ENCODE data around the gene SMIM30. TPM values are rescaled to one million over a fixed set of nuclear protein-coding genes. Genes with fewer than 3 reads are reported as not detected.

The SMIM30 gene, protein sequence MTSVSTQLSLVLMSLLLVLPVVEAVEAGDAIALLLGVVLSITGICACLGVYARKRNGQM
- total RNA-seq (2021; ENCODE audit: unreplicated experiment) (55.8 TPM), Bru-seq, nascent RNA (percentile 97 among the genes with signal in this experiment), BruChase-seq, experiment 1, labeled RNA remaining after a 6-hour chase (percentile 98 among the genes with signal in this experiment), BruChase-seq, experiment 2, labeled RNA remaining after a 2-hour chase (percentile 97 among the genes with signal in this experiment)
- polyA plus RNA-seq (2012), result 18.2 and 26.3 TPM in 2 replicates
- long read RNA-seq, transcript SMIM30-201 (3 exons, 1,070 nt), result major isoform, 11 of 23 reads
- long read RNA-seq, partial matches to known transcripts, result 0 of 23 reads
- long read RNA-seq, other reads (novel, unspliced or antisense), result 11 of 23 reads

DNA sequence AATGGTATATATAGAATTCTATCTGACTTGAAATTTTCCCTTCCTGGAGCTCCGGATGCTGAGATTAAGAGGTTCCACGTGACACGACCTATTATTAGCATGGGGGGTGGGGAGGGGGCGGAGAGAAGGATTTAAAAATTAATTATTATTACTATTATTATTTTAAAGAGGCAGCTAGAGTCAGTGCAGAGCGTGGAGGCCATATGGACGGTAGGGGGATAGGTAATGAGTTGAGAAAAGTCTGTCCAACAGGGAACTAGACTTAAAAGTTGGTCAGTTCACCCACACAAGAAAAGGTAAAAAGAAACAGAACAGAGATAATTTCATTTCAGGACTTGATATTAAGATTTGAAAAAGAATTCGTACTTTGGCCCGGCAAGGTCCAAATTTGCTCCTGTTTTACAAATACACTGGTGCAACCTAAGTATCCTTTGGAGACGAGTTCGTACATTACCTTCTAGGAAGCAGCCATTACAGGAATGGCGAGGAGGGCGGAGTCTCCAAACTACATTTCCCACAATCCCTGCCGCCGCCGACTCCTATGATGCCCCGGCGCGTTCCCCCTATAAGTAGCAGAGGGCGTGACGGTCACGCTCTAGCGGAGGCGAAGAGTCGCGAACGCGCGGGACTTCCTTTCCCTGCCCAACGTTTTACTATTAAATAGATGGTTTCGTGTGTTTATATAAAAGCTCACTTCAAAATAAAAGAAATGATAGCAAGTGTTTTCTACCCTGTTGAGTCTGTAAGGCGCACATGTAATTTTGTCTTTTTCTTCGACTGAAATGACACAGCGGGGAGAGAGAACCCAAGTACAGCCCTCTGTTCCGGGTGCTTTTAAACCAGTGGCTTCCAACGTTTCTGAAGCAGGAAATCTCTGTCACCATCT, at the start of gene SMIM30:
SMIM30 (minus strand) TSS at position 481 of the 886 bp plus-strand sequence. CDS start 976 bp downstream, outside the sequence.
- H3K27ac ChIP-seq (ENCODE audit: low read depth, low read length), result no peak within 1 kb of the TSS; the same call in 1 of the 2 replicates
- peaks cover 0 to 11% of the 10 kb centered on the region in 2 experiments; a peak in 2 of 4 replicates for H3K4me1 ChIP-seq (ENCODE audit: control insufficient read depth in 1 of 2, insufficient read depth in 2 of 2, low read length in 2 of 2)
- peaks cover 8 to 9% of the 10 kb centered on the region in 2 experiments; a peak in 2 of 4 replicates for H3K36me3 ChIP-seq (ENCODE audit: control insufficient read depth in 1 of 2, insufficient read depth in 2 of 2, low read length in 2 of 2)
- H3K4me3 ChIP-seq (replicated peaks in 1 of 2; ENCODE audit: low read depth in 1 of 2, low read length in 2 of 2), result peak within 1 kb of the TSS; percentile 79 to 83
- H3K9me3 ChIP-seq (ENCODE audit: control insufficient read depth in 1 of 2, insufficient read depth in 1 of 2, low read depth in 1 of 2, low read length in 2 of 2), result no peaks in the 10 kb centered on the region
- ChIA-PET POLR2A (interaction anchor here (0.6 to 0.7 kb wide), 2 partner anchors 18 to 238 kb away, joined by 4 read pairs; no protein-coding TSS in a partner anchor), CTCF (no interaction called here), RAD21 (ENCODE audit: low non-redundant PET in 1 of 2, low total read pairs in 2 of 2, uncharacterized antibody in 2 of 2, unreplicated experiment in 2 of 2) (no interaction called here)
- intact Hi-C loops (cut with micrococcal nuclease), result no loop called here
- H3K27me3 ChIP-seq (ENCODE audit: insufficient read depth, low read length), result no peaks in the 10 kb centered on the region
- DNase-seq (ENCODE audit: low read depth, low spot score) (peak; percentile 70), ATAC-seq (peak; percentile 99)
- H3K4me2 ChIP-seq (ENCODE audit: low read length), result peak within 1 kb of the TSS; percentile 73
- BruUV-seq (replicated peaks), result TSS peak; percentile 78
- peak; percentile 74 for TF ChIP-seq EGR1 (IDR thresholded peaks at IDR 0.05; ENCODE audit: low read depth)
- TF ChIP-seq POLR2A (IDR thresholded peaks at IDR 0.05; ENCODE audit: borderline replicate concordance, extremely low read depth, insufficient read depth, insufficient read length), result peak; percentile 85
- TF ChIP-seq, protein P1, sequence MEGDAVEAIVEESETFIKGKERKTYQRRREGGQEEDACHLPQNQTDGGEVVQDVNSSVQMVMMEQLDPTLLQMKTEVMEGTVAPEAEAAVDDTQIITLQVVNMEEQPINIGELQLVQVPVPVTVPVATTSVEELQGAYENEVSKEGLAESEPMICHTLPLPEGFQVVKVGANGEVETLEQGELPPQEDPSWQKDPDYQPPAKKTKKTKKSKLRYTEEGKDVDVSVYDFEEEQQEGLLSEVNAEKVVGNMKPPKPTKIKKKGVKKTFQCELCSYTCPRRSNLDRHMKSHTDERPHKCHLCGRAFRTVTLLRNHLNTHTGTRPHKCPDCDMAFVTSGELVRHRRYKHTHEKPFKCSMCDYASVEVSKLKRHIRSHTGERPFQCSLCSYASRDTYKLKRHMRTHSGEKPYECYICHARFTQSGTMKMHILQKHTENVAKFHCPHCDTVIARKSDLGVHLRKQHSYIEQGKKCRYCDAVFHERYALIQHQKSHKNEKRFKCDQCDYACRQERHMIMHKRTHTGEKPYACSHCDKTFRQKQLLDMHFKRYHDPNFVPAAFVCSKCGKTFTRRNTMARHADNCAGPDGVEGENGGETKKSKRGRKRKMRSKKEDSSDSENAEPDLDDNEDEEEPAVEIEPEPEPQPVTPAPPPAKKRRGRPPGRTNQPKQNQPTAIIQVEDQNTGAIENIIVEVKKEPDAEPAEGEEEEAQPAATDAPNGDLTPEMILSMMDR (IDR thresholded peaks at IDR 0.05 in 2 of 3, conservative IDR thresholded peaks at IDR 0.05 in 1 of 3; ENCODE audit: borderline replicate concordance in 1 of 3, insufficient read depth in 1 of 3, low read depth in 2 of 3, low read length in 2 of 3), result no peak
- no peak for TF ChIP-seq EZH2 (IDR thresholded peaks at IDR 0.05)
- TF ChIP-seq POLR2AphosphoS5 (IDR thresholded peaks at IDR 0.05; ENCODE audit: low read depth, low read length), result peak; percentile 92
- TF ChIP-seq RAD21 (IDR thresholded peaks at IDR 0.05; ENCODE audit: low read depth), result peak; percentile 19; the same call in 1 of the 2 replicates
- TF ChIP-seq TCF7L2 (IDR thresholded peaks at IDR 0.05; ENCODE audit: borderline replicate concordance, extremely low read depth, insufficient read depth, insufficient read length), result peak; percentile 79
- TF ChIP-seq ELF1 (IDR thresholded peaks at IDR 0.05; ENCODE audit: borderline replicate concordance, low read depth), result peak; percentile 34
- no peak for TF ChIP-seq JUND (IDR thresholded peaks at IDR 0.05)
- 0 out of 2 replicates have a peak, but pooled peaks have one; percentile 29 for TF ChIP-seq FOSL1 (IDR thresholded peaks at IDR 0.05; ENCODE audit: low read depth)
- TF ChIP-seq, protein P2, sequence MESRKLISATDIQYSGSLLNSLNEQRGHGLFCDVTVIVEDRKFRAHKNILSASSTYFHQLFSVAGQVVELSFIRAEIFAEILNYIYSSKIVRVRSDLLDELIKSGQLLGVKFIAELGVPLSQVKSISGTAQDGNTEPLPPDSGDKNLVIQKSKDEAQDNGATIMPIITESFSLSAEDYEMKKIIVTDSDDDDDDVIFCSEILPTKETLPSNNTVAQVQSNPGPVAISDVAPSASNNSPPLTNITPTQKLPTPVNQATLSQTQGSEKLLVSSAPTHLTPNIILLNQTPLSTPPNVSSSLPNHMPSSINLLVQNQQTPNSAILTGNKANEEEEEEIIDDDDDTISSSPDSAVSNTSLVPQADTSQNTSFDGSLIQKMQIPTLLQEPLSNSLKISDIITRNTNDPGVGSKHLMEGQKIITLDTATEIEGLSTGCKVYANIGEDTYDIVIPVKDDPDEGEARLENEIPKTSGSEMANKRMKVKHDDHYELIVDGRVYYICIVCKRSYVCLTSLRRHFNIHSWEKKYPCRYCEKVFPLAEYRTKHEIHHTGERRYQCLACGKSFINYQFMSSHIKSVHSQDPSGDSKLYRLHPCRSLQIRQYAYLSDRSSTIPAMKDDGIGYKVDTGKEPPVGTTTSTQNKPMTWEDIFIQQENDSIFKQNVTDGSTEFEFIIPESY (IDR thresholded peaks at IDR 0.05; ENCODE audit: extremely low read depth, insufficient replicate concordance, low read length), result peak; percentile 32
- TF ChIP-seq YY1 (IDR thresholded peaks at IDR 0.05; ENCODE audit: extremely low read depth, insufficient replicate concordance, low read depth, low read length), result peak; percentile 99
- TF ChIP-seq SP1 (IDR thresholded peaks at IDR 0.05; ENCODE audit: low read depth), result peak; percentile 62; the same call in 1 of the 2 replicates
- TF ChIP-seq, protein P3, sequence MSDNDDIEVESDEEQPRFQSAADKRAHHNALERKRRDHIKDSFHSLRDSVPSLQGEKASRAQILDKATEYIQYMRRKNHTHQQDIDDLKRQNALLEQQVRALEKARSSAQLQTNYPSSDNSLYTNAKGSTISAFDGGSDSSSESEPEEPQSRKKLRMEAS (IDR thresholded peaks at IDR 0.05), result peak; percentile 80
- peak; percentile 61; the same call in 1 of the 2 replicates for TF ChIP-seq CBX3 (IDR thresholded peaks at IDR 0.05; ENCODE audit: low read depth)
- no peak for TF ChIP-seq ZNF274 (IDR thresholded peaks at IDR 0.05; ENCODE audit: low read depth, low read length)
- TF ChIP-seq SIN3A (IDR thresholded peaks at IDR 0.05; ENCODE audit: low read depth), result peak; percentile 61
- peak; percentile 54; the same call in 1 of the 2 replicates for TF ChIP-seq SRF (IDR thresholded peaks at IDR 0.05; ENCODE audit: low read depth)
- peaks cover 8% of the 10 kb centered on the region for H3K79me2 ChIP-seq (ENCODE audit: insufficient read depth, low read length)
- no peaks in the 10 kb centered on the region for H4K20me1 ChIP-seq (ENCODE audit: insufficient read depth)
- H3K9me2 ChIP-seq (ENCODE audit: insufficient read depth), result no peaks in the 10 kb centered on the region
- H3K9ac ChIP-seq (ENCODE audit: low read length), result peak within 1 kb of the TSS; percentile 61
- H2AFZ ChIP-seq (ENCODE audit: low read depth, low read length, poor library complexity, severe bottlenecking), result peak within 1 kb of the TSS; percentile 84
